ENCODE results near the gene CYLD.

DNA sequence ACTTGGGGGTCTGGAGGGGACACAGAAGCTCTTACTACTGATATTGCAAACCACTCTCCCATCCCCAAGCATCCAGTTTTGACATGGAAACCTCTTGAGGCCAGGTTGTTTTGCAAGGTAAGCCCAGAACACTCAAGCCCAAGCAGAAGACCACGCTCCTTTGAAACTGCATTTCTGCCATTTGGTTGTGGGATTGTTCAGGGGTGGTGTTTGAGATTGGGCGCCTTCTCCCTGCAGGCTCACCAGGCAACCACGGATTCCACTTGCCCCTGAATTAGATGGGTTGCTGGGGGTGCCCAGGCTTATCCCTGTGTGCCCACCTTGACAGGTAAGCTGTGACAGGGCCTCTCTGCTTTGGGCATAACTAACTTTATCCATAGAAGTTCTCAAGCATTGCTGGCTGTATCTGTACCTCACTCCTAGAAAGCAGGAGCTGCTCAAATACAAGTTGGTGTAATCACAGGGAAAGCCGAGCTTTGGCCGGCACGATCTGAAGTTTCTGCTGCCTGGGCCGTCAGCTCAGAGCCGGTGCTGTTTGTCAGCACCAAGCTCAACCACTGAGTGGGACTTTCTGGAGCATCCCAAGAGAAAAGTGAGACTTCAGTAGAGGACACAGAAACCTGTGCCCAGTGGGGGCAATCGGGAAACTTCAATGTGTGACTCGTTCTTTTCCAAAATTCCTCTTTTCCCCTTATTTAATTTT is 93.6 kb downstream of the CYLD start:
- TF ChIP-seq ZNF274 (IDR thresholded peaks at IDR 0.05; ENCODE audit: low read depth, low read length) (no peak), YY1 (IDR thresholded peaks at IDR 0.05; ENCODE audit: insufficient read depth, insufficient read length) (no peak)
